GM19372 (cell line): ENCODE results near the gene TRIM29.

Source experiments
- ATAC-seq: cut with Tn5 transposase; IDR thresholded peaks from one replicate; pipeline ENCODE4 v1.9.1; 2021; ENCODE audit warnings: mild to moderate bottlenecking, low read depth, moderate library complexity; ENCODE audit not compliant: unreplicated experiment

The TRIM29 gene

DNA sequence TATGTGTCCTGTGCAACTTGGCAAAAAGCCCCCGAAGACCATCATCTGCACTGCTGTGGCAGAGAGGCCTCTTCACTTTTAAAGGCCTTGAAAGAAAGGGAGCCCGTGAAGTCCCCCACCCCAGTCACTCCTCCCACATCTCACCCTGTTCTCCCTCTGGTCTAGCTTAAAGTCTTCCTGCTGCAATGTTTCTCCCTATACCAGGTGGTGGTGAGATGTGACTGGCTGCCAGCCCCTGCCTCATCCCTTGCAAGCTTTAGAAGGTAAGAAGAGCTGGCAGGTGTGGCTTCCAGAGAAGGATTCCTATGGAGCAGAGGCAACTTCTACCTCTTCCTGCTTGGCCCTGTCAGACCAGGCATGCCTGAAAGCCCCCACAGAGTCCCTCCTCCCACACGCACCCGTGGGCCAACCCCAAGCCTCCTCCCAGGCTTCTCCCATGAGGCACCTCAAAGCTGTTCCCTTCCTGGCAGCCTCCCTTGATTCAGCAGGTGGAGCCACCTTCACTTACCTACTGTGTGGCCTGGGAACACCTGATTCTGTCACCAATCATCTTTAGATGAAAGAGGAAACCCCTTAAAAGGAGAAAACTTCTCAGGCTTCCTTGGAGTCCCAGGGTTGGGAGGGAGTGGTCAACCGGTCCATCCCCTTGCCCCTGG lies 4.0 kb upstream of the TRIM29 start:
- ATAC-seq, result no peak

DNA sequence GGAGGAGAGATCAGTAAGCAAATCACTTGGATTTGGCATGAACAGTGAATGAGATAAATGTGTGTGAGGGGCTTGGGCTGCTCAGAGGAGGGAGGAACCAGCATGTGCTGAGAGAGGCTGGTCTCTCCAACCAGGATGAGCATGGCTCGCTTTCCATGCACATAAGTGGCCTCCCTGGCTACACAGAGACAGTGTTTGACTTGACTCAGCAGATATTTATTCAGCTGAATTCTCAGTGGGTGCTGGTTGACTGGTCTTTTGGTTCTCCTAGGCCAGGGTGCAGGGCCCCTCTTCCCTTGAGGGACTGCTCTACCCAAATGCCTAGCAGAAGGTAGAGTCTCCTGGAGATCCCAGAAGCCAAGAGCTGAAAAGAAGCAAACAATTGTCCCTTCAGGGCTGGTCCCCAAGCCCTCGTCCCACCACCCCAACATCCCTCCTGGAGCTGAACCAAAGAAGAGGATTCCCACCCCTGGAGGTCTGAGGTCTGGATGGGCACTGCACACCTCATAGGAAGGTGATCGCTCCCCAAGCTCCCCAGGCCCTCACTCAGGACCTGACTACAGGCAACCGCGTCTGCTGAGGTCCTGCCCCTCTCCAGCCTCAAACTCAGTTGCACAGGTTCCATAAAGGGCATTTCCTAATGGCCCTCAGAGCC lies 3.3 kb upstream of the TRIM29 start:
- ATAC-seq, result no peak

DNA sequence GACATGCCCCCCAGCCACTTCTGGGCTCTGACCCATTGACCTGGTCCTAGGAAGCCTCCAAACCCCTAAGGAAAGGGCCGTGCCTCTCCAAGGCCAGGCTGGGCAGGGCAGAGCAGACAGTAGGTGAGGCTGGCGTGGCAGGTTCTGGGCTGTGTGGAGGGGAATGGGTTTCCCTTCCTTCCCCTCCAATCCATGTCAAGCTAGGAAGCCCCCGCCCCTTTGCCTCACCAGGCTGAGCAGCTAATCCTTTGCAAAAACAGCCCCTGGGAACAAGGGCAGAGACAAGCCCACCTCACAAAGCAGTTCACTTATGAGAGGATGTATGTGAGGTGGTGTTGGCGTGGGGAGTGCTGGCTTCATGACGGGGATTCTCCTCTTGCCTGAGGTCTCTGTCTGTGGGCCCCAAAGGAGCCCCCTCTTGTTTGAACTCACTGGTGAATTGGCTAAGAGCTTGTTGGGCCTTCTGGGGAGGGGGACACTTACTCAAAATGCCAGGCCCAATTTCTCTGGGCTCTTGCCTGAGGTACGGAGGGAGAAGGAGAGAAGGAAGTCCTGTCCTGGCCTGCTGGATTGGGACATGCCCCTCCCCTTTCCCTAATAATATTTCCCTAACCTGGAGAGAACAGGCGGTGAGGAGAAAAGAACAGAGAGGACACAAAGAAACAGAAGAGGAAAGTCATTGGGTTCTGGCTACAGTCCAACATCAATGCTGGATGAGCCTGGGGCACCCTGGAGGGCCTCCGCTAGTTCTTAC lies 1.6 kb upstream of the TRIM29 start:
- ATAC-seq, result no peak

DNA sequence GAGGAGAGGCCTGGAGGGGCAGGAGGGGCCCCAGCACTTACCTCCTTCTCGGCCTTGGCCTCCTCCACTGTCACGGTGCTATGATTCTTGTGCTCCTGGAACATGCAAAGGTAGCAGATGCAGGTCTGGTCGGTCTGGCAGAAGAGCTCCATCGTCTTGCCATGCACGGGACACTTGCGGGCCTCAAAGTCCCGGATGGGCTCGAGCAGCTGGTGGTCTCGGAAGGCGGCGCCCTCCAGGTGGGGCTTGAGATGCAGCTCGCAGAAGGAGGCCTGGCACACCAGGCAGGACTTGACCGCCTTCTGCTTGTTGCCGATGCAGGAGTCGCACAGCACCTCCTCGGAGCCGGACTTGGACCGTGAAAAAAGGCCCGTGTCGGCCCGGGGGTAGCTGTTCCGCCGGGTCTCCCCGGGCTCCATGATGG lies 714 bp downstream of the TRIM29 start:
- no peak for ATAC-seq

DNA sequence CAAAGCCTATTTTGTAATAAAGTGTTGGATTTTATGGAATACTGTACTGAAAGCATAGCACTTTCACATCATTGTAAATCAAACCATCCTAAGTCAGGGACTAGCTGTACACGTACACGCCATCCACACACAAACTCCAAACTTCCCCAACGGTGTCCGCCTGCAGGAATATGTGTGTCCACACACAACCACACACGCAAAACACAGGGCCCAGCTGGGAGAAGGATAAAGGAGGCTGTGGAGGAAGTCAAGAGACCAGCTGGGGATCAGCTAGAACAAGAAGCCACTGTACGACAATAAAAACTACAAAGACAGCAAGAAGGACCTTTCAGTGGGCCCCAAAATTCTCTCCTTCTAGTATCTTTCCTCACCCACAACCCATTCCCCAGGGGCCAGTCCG lies 1.6 kb downstream of the TRIM29 start:
- no peak for ATAC-seq

DNA sequence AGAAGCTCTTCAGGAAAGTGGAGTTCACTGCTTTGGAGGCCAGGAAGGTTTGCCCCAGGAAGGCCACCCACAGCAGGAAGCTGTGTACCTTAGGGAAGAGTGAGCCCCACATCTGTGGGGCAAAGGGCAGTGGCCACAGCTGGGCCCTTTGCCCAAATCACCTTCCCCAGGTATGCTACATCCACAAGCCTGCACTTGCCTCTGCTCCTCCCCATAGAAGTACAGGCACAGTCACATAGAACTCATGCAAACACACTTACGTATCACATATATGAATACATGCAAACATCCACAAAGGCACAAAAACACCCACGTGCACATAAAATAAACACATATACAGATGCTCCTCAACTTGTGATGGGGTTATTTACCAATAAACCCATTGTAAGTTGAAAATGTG lies 2.1 kb downstream of the TRIM29 start:
- ATAC-seq, result no peak

DNA sequence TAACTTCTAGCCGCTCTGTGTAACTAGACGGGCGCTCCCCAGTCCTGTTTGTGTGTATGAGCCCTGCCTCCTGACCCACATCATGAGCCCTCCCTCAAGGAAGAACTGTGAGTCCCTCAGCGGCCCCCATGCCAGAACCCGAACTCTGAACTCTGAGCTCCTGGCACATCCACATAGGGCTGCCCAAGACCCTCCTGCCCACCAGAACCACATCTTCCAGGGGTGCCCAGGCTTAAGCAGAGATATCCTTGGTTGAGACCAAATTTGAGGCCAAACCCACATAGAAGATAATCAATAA lies 3.0 kb downstream of the TRIM29 start:
- no peak for ATAC-seq

DNA sequence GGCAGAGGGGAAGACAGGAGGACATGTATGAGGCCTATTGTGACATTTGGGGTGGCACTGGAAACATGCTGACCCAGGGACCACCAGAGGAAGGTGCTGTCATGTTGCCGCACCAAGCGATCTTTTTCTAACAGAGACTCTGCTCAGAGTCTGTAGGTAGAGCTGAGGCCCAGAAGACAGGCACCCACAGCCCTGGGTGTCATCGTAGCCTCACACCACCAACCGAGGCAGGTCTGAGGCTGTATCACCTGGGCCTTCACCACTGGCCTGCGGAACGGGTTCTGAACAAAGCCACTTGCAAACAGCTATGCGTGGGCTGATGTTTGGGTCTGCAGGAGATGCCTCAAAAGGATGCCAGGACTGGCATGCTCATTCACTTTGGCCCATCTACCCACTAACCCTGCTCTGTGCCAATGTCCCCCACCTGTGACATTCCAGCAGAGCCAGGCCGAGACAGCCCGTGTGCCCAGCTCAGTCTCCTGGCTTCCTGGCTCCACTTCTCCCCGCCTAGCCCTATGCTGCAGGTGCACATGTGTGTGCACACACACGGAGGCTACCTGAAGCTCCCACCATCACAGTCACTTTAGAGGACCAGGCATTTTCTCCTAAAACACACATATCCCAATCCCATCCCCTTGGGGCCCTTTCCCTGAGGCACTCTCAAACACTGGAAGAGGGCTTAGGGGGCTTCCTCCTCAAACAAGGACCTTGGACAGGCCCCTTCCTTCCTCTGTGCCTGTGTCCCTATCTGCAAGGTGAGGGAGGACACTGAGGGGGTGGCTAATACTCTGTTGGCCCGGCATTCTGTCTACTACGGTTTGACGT lies 3.6 kb downstream of the TRIM29 start:
- ATAC-seq, result no peak

DNA sequence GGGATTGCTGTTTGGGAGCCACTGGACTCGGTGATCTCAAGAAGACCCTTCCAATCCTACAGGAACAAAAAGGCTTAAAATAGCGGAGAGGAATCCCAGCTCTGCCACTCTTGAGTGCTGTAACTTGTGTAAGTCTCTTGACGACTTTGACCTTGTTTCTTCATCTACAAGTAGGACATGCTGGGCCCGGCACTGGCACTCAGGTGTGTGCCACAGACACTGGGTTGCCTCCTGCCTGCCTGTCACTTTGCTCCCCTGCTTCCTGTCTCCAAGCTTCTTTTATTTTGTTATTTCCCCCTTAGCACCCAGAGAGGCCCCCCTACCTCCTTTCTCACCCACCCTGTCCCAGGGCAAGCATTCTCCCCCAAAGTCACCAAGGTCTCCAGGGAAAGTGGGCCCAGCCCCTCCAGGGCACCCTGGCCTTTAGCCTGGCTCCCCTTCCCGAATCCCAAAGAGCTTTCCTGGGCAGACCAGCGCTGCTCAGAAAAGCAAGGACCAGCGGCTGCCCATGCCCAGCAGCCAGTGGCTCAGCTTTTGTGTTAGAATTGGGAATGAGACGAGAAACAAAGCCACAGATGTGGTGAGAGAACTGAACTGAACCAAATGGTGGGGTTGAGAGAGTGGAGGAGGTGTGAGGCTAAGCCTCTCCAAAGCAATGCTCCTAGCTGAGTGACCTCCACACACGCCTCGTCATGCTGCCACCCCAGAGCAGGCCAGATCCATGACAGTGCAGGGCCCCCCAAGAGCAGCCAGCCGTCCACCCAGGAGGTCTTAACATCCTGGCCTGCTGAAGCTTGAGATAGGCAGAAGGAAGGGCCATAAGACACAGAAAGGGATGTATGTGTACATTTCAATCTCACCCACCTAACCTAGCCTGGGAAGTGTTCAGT lies 4.5 kb downstream of the TRIM29 start:
- ATAC-seq, result no peak

DNA sequence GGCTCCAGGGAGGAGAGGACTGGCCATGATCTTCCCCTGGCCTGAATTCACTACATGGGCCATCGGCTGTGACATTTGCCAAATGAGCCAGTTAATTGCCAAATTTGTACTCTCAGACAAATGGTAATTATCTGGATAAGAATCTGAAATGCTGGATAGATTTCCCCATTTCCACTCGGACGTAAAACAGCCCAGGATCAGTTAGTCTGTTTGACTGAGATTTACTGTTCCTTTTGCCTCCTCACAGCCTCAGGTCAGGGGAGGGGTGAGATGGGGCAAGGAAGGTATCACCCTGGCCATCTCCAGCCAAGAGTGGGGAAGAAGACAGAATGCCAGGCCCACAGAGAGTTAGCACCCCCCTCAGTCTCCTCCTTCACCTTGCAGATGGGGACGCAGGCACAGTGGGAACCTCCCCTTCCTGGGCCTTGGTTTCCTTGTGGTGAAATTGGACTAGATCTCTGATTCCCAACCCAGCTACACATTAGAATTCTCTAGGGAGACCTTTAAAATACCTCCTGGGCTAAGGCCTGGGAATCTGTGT lies 5.2 kb downstream of the TRIM29 start:
- no peak for ATAC-seq

DNA sequence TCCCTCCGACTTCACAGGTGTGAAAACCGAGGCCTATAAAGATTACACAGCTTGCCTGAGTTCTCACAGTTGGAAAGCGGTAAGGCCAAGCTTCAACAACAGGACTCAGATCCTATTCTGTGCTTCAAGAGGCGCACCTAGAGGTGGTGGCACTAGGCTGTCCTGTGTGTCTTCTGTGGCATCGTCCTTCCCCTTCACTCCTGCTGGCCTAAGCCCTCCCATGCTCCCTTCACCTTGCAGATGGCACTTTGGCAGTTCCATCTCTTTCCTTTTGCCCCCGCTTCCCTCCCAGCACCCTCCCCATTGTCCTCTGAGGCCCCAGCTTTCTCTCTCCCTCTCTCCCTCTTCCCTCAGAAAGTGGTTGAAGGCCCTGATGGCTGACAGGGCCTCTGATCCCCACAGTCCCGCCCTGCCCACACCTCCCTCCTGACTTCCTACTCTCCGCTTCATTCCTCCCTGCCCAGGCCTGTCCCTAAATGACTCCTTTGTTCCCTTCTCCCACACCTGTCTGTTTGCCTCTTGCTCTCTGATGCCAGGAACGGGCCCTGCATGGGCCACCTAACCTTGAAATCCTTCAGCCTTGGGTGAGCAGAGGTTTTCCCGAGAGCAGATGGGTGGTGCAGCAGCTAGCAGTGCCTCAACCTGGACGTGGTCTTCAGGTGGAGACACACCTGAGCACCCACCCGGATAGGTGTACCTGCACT lies 5.8 kb downstream of the TRIM29 start:
- ATAC-seq, result no peak

DNA sequence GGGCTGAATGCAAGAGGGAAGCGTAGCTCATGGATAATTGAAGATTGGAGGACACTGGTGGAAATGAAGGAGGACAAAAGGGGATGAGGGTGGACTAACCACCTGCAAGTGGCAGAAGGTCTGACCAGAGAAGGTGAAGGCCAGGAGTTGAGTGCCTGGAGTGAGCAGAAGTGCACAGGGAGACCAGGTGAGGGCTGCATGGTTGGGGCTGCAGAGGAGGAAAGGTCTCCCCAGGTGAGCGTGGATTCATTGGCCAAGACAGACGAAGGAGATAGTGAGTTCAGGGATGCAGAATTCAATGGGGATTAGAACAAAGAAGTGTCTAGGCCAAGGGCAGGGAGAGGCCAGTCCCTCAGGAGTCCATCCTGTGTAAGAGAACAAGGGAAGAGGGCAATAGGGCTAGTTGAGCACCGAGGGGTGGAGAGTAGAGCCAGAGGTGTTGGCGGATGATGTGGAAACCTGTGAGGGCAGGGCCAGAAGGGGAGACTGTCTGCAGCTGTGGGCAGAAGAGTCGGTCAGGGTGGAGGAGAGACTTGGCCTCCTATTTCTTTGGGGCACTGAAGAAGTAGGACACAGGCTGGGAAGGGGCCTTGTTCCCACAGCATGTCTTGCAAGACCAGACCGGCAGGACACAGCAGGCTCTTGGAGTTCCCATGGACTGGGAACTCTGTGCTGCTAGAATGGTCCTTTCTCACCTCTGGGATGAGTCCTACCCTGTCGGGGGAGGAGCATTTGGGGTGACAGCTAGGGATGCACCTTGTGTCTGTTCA lies 6.7 kb downstream of the TRIM29 start:
- no peak for ATAC-seq

DNA sequence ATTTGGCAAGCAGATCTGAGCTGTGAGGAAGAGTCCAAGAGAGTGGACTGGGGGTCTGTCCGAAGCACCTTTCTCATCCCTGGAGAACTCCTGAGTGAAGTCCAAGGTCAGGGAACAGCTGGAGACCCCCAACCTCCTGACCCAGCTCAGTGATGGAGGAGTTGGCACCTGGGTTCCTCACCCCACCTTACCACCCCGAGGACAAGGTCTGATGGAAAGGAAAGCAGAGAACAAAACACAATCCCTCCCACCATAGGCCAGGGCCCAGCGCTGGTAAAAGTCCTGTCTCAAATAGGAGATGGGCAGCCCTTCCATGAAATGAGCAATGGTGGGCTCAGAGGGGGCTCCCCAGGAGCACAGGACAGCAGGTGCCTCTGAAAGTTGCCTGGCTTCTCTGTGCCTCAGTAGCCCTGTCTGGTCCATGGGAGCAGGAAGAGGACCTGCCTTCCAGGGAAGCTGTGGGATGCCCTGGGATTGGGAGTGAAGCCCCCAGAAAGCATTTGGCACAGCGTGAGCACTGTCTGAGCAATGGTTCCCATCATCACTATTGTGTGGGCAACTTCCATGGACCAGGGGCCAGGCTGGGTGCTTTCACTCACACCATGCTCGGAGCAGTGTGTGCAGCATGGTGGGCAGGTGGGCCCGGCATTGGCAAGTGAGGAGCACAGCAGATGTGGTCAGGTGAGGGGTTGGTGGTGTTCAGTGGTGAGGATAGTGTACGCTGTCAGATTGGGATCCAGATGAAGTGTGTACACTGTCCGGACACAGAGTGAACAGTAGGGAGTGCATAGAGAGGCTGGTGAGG lies 7.5 kb downstream of the TRIM29 start:
- no peak for ATAC-seq

DNA sequence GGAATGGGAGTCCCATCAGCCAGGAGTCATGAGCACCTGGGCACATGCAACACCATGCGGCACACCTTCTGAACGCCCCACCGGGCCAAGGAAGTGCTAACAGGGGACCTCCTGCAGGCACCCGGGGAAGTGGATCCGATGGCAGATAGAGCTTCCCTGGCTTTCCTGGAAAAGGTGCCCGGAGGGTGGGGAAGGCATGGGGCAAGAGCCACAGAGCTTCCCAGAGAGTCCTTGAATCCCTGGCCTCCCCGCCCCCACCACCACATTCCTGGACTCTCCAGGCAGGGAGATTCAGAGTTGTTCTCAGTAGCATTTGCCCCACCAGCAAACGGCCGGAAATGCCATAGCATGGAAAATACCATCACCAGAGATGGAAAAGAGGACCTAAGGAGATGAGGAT lies 8.3 kb downstream of the TRIM29 start:
- ATAC-seq, result no peak

DNA sequence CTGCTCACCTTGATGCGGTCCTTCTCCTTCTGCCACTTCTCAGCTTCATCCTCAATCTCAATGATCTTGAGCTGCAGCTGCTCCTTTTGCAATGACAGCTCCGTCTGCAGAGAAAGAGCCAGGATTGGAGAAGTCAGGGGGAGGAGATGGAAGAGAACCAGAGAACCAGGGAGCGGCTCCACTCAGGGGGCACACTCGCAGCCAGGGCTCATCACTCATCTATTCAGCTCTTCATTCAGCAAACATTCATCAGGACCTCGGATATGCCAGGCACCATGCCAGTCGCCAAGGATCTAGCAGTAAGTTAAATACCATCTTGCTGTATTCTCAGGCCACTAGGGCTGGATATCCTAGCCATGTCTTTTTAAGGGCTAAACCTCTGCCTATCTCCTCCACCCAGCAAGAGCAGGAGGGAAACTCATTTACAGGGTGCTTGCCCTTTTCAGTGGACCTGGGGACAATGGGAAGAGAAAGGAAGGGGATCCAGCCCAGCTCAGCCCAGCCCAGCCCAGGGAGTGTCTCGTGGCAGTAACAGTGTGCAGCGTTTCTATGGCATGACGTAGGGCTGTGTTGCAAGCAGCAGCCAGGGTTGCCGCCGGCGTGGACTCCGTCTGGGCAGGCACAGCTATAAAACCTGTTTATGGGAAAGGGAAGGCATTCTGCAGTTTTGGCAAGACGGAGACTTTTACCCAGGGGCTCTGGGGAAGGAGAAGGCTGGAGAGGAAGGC lies 9.4 kb downstream of the TRIM29 start:
- no peak for ATAC-seq

DNA sequence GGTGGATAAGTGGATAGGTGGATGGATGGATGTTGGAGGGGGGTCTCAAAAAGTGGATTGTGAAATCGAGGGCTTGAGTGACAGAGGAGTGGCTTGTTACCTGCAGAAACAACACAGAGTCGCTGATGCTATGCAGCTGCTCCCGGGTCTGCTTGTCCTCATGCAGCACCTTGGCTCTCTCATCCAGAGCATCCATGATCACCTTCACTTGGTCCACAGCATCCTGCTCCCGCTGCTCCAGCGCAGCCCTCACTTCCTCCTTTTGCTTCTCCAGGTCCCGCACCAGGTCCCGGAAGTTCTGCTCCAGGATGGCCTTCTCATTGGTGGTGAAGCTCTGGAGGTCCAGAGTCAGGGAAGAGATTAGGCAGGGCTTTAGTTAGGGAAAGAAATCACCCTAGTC lies 10.7 kb downstream of the TRIM29 start:
- no peak for ATAC-seq

DNA sequence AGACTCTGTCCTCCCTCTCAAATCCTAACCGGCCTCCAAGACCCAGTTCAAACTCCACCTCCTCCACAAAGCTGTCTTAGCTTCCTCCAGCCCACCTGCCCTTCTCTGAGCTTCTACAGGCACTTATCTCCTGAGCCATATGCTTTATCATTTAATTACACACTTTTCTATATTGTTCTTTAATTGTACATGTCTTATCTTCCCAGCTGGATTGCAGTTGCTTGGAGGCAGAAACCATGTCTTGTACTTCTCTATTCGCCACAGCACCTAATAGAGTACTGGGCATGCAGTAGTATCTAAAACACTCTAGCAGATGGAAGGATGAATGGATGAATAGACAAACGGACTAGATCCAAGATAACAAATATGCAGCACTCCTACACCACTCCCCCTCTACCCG lies 11.3 kb downstream of the TRIM29 start:
- ATAC-seq, result no peak
